ENCODE data around the gene UPF2.

DNA sequence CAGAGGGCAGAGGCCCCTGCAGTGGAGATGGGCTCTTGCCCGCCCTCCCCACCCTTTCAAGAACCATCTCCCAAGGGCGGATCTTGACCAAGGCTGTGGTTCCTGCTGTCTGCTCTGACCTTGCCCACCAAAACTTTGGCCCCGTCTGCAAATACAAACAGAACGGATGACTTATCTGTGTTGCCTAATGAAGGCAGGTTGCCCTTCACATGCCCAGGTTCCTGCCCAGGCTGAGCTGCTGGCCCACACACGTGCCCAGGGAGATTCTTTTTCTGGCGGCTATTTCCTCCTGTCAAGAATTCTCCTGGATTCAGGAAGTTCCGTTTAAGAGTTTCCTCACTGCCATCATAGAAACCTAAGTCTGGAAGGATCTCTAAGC is 141.2 kb downstream of the UPF2 start:
- TF ChIP-seq CTCF (IDR thresholded peaks at IDR 0.05; ENCODE audit: low read length) (no peak), EZH2 (optimal IDR thresholded peaks at IDR 0.05; ENCODE audit: low read depth, low read length) (no peak)
